Fibroblast of the aortic adventitia (primary cell): Measurements from ENCODE around the gene ELK3. TPM values are rescaled to one million over a fixed set of nuclear protein-coding genes. Genes with fewer than 3 reads are reported as not detected.

Experiments
- DNase-seq: peaks from one replicate; pipeline ENCODE4 v3.0.0-alpha.2; 2010; ENCODE audit warnings: low read depth
- H3K4me3 ChIP-seq: 2 replicates; pipeline ENCODE4 v1.5.1; 2011; ENCODE audit warnings: low read depth, mild to moderate bottlenecking, control low read depth, low read length, moderate library complexity
- CTCF ChIP-seq: IDR thresholded peaks from 2 replicates; pipeline ENCODE4 v1.5.1; 2011; ENCODE audit warnings: mild to moderate bottlenecking, low read length, control low read depth, inconsistent platforms; ENCODE audit not compliant: insufficient read depth
- total RNA-seq: library from RNA; depleted of rRNA; stranded (reverse); fragments of >200 nt; gene quantifications from 2 replicates; pipeline ENCODE4 v1.2.3, GENCODE V29; 2012; ENCODE audit warnings: low replicate concordance

The ELK3 gene
- total RNA-seq, 1 donor, result 75.0 TPM

GRCh38 chr12:96249196-96250118 is 55.3 kb downstream of the ELK3 start:
- peak; percentile 47 for DNase-seq
- TF ChIP-seq CTCF, result no peak
- no peak overlapping the region for H3K4me3 ChIP-seq

- TF ChIP-seq CTCF, result no peak
- DNase-seq, result no peak
- H3K4me3 ChIP-seq, result no peak overlapping the region
Observed at GRCh38 chr12:96250119-96250685, 56.0 kb downstream of the ELK3 start.

- H3K4me3 ChIP-seq, result peak overlapping the region; percentile 19
- DNase-seq, result peak; percentile 86
- no peak for TF ChIP-seq CTCF
Observed at GRCh38 chr12:96255077-96255476, 60.9 kb downstream of the ELK3 start.

- no peak overlapping the region for H3K4me3 ChIP-seq
- DNase-seq, result no peak
- TF ChIP-seq CTCF, result no peak
Observed at GRCh38 chr12:96256672-96257361, 62.6 kb downstream of the ELK3 start.

GRCh38 chr12:96257550-96258103 is 63.5 kb downstream of the ELK3 start:
- no peak overlapping the region for H3K4me3 ChIP-seq
- TF ChIP-seq CTCF, result no peak
- no peak for DNase-seq

- no peak overlapping the region for H3K4me3 ChIP-seq
- peak; percentile 1 for TF ChIP-seq CTCF
- peak; percentile 91 for DNase-seq
Observed at GRCh38 chr12:96258104-96258961, 64.2 kb downstream of the ELK3 start.
